ENCODE results near the gene ITGAE.
"Not testable (repeated sequence)": the region's sequence is repeated elsewhere in the genome, so short reads cannot be mapped to it uniquely, and the experiment has no call there.

ITGAE gene

DNA sequence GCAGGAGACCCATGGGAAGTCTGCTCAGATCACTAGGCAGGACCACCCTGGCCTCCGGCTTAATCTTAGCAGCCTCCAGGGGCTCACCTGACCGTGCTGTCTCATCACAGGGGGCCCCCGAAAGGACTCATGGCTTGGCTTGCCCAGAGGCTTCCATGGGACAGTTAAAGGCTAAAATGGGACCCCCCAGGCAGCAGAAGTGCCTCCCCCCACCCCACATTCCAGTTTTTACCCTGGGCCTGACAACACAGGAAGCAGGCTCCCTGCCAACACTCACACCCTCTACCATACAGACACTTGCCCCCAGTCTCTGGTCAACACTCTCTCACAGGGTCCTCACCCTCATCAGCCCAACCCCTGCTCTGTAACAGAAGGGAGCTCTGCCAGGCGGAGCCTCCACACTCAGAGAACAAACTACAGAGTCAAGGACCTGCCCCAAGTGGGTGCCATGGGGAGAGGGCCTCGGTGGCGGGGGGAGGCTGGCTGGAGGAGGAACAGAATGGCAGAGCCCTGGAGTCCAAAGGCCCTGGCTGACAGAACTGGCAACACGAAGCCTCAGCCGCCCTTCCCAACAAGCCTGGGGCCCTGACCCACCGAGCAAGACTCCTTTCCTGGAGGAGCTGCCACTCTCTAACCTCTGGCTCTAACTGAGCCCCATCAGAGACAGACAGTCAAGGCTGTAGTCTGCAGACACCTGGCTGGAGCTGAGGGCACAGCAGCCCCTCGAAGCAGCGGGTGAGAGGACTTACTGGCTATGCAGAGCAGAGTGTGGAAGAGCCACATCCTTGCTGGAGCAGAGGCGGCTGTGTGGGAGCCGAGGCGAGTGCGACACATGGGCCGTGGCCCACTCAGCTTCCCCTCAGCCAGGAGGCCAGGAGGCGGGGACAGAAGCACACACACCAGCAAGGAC, at the start of gene ITGAE:
Gene ITGAE, minus strand, starts transcription at position 827 of the 910 bp plus-strand sequence. Its CDS starts 44 bp downstream, at position 783.
- in situ Hi-C loops (cut with MboI; ENCODE audit: low sequenced_read_pairs), result no loop called here

GRCh38 chr17:3848229-3848835, 47.3 kb upstream of the ITGAE start:
- in situ Hi-C loops (cut with MboI; ENCODE audit: low sequenced_read_pairs), result no loop called here
- Histone ChIP-seq H3K9me3 (no peaks in the 10 kb centered on the region), H3K4me1 (peaks cover 5% of the 10 kb centered on the region), H3K36me3 (replicated peaks) (peaks cover 13% of the 10 kb centered on the region), H3K4me3 (no peak overlapping the region), H3K27me3 (ENCODE audit: low read depth) (no peaks in the 10 kb centered on the region)
- no peak for DNase-seq (ENCODE audit: low spot score in 2 of 2)

More for the DNA sequence above, at the start of gene ITGAE:
- Histone ChIP-seq H3K4me3 (no peak within 1 kb of the TSS), H3K36me3 (replicated peaks) (no peaks in the 10 kb centered on the region), H3K9me3 (no peaks in the 10 kb centered on the region), H3K27me3 (ENCODE audit: low read depth) (no peaks in the 10 kb centered on the region), H3K4me1 (no peaks in the 10 kb centered on the region)
- no peak for DNase-seq (ENCODE audit: low spot score in 2 of 2)

DNA sequence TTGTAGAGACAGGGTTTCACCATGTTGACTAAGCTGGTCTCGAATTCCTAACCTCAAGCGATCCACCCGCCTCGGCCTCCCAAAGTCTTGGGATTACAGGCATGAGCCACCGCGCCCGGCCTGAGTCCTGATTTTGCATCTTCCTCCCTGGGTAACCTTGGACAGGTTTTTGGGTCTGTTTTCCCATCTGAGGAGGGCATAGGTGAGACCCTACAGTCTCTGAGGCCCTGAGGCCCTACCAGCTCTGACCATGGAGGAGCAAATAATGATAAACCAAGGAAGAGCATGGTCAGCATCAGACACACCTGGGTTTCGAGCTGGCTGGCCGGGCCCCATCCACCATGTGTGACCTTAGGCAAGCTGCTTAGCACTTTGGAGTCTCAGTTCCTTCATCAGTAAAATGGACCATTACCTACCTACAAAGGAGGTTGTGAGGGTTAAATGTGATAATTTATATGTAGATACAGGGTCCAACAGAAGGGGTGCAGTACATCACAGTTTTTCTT, 46.2 kb upstream of the ITGAE start:
- H3K4me1 ChIP-seq, result peaks cover 5% of the 10 kb centered on the region
- H3K4me3 ChIP-seq, result no peak overlapping the region
- no peak for DNase-seq (ENCODE audit: low spot score in 2 of 2)
- H3K27me3 ChIP-seq (ENCODE audit: low read depth), result no peaks in the 10 kb centered on the region
- in situ Hi-C loops (cut with MboI; ENCODE audit: low sequenced_read_pairs), result no loop called here
- H3K36me3 ChIP-seq (replicated peaks), result peaks cover 22% of the 10 kb centered on the region
- H3K9me3 ChIP-seq, result no peaks in the 10 kb centered on the region

GRCh38 chr17:3846437-3847164, 45.6 kb upstream of the ITGAE start:
- DNase-seq (ENCODE audit: low spot score in 2 of 2), result no peak
- peak overlapping the region; percentile 99 for H3K4me3 ChIP-seq
- in situ Hi-C loops (cut with MboI; ENCODE audit: low sequenced_read_pairs), result no loop called here

GRCh38 chr17:3845621-3846436, 44.8 kb upstream of the ITGAE start, which contains the start of gene NCBP3:
Gene NCBP3, minus strand, starts transcription at chr17:3846246. Its CDS starts 23 bp downstream, at chr17:3846223.
- peaks cover 31% of the 10 kb centered on the region for H3K36me3 ChIP-seq (replicated peaks)
- no peaks in the 10 kb centered on the region for H3K27me3 ChIP-seq (ENCODE audit: low read depth)
- H3K4me1 ChIP-seq, result peaks cover 5% of the 10 kb centered on the region
- no peaks in the 10 kb centered on the region for H3K9me3 ChIP-seq
- in situ Hi-C loops (cut with MboI; ENCODE audit: low sequenced_read_pairs), result no loop called here
- H3K4me3 ChIP-seq, result peak within 1 kb of the TSS; percentile 99
- peak; percentile 83 to 92 for DNase-seq (ENCODE audit: low spot score in 2 of 2)

More at GRCh38 chr17:3846437-3847164, 45.6 kb upstream of the ITGAE start:
- no peaks in the 10 kb centered on the region for H3K9me3 ChIP-seq
- peaks cover 26% of the 10 kb centered on the region for H3K36me3 ChIP-seq (replicated peaks)
- no peaks in the 10 kb centered on the region for H3K27me3 ChIP-seq (ENCODE audit: low read depth)
- peaks cover 5% of the 10 kb centered on the region for H3K4me1 ChIP-seq

- in situ Hi-C loops (cut with MboI; ENCODE audit: low sequenced_read_pairs), result no loop called here
- no peak for DNase-seq (ENCODE audit: low spot score in 2 of 2)
These were observed 44.3 kb upstream of the ITGAE start for GRCh38 chr17:3845291-3845620.

DNA sequence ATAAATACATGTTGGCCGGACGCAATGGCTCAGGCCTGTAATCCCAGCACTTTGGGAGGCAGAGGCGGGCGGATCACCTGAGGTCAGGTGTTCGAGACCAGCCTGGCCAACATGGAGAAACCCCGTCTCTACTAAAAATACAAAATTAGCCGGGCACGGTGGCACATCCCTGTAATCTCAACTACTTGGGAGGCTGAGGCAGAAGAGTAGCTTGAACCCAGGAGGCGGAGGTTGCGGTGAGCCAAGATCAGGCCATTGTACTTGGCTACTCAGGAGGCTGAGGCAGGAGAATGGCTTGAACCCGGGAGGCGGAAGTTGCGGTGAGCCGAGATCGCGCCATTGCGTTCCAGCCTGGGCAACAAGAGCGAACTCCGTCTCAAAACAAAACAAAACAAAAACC, 43.6 kb upstream of the ITGAE start:
- H3K4me3 ChIP-seq; in situ Hi-C loops (cut with MboI; ENCODE audit: low sequenced_read_pairs); H3K27me3 ChIP-seq (ENCODE audit: low read depth); H3K4me1 ChIP-seq; DNase-seq (ENCODE audit: low spot score in 2 of 2); H3K9me3 ChIP-seq: not testable (repeated sequence)
- H3K36me3 ChIP-seq (replicated peaks), result peaks cover 43% of the 10 kb centered on the region

More at GRCh38 chr17:3845291-3845620, 44.3 kb upstream of the ITGAE start:
- Histone ChIP-seq H3K27me3 (ENCODE audit: low read depth) (no peaks in the 10 kb centered on the region), H3K4me3 (peak overlapping the region; percentile 99), H3K9me3 (no peaks in the 10 kb centered on the region), H3K36me3 (replicated peaks) (peaks cover 36% of the 10 kb centered on the region), H3K4me1 (peaks cover 5% of the 10 kb centered on the region)

- DNase-seq (ENCODE audit: low spot score in 2 of 2), result peak; percentile 59 to 65
- Histone ChIP-seq H3K4me1 (peaks cover 6% of the 10 kb centered on the region), H3K27me3 (ENCODE audit: low read depth) (no peaks in the 10 kb centered on the region), H3K36me3 (replicated peaks) (peaks cover 48% of the 10 kb centered on the region), H3K9me3 (no peaks in the 10 kb centered on the region), H3K4me3 (no peak overlapping the region)
- in situ Hi-C loops (cut with MboI; ENCODE audit: low sequenced_read_pairs), result no loop called here
These were observed 43.0 kb upstream of the ITGAE start for GRCh38 chr17:3843935-3844516.

- H3K36me3 ChIP-seq (replicated peaks), result peaks cover 61% of the 10 kb centered on the region
- H3K4me1 ChIP-seq, result peaks cover 2% of the 10 kb centered on the region; the same call in 1 of the 2 replicates
- no peaks in the 10 kb centered on the region for H3K27me3 ChIP-seq (ENCODE audit: low read depth)
- in situ Hi-C loops (cut with MboI; ENCODE audit: low sequenced_read_pairs), result no loop called here
- no peaks in the 10 kb centered on the region for H3K9me3 ChIP-seq
- DNase-seq (ENCODE audit: low spot score in 2 of 2), result no peak
- H3K4me3 ChIP-seq, result no peak overlapping the region
These were observed 37.2 kb upstream of the ITGAE start for GRCh38 chr17:3838206-3838605.

GRCh38 chr17:3836551-3836950, 35.6 kb upstream of the ITGAE start:
- in situ Hi-C loops (cut with MboI; ENCODE audit: low sequenced_read_pairs), result no loop called here
- Histone ChIP-seq H3K36me3 (replicated peaks) (peaks cover 52% of the 10 kb centered on the region), H3K4me3 (no peak overlapping the region)

DNA sequence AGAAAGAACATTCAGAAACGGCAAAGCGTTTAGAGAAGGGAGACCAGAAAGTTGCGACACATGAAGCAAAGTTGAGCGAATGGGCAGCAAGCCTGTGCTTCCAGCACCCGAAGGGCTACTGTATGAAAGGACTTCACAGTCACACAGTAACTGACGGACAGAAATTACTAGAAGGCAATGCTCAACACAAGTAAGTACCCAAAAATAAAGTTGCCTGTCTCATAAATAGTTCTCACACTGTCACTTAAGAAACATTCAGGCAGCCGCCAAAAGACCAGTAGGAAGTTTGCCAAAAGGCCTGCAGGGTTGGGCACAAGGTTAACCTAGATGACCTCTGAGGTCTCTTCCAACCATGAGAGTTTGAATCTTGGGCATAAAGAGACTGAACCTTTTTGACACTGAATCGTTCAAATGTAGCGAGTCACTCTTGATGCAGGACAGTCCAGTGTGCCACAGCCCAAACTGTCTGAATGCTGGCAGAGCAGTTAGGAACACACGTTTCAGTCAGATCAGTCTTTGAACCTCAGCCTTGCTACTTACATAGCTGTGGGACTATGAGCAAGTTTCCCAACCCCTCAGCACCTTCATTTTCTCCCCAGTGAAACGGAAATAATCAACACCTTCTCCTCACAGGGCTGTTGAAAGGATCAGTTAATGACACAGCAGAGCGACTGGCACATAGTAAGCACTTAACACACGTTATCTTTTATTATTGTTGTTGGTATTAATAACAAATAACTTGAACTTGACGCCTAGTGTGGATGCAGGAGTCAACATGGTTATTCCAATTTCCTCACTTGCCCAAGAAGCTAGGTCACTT, 34.6 kb upstream of the ITGAE start:
- Histone ChIP-seq H3K27me3 (ENCODE audit: low read depth) (no peaks in the 10 kb centered on the region), H3K9me3 (no peaks in the 10 kb centered on the region), H3K4me3 (no peak overlapping the region), H3K36me3 (replicated peaks) (peaks cover 48% of the 10 kb centered on the region), H3K4me1 (peaks cover 2% of the 10 kb centered on the region; the same call in 1 of the 2 replicates)
- in situ Hi-C loops (cut with MboI; ENCODE audit: low sequenced_read_pairs), result no loop called here
- no peak for DNase-seq (ENCODE audit: low spot score in 2 of 2)

More at GRCh38 chr17:3836551-3836950, 35.6 kb upstream of the ITGAE start:
- Histone ChIP-seq H3K27me3 (ENCODE audit: low read depth) (no peaks in the 10 kb centered on the region), H3K4me1 (peaks cover 2% of the 10 kb centered on the region; the same call in 1 of the 2 replicates), H3K9me3 (no peaks in the 10 kb centered on the region)
- no peak for DNase-seq (ENCODE audit: low spot score in 2 of 2)

- Histone ChIP-seq H3K4me1 (peaks cover 2% of the 10 kb centered on the region; the same call in 1 of the 2 replicates), H3K9me3 (no peaks in the 10 kb centered on the region), H3K4me3 (no peak overlapping the region), H3K36me3 (replicated peaks) (peaks cover 40% of the 10 kb centered on the region), H3K27me3 (ENCODE audit: low read depth) (no peaks in the 10 kb centered on the region)
- no peak for DNase-seq (ENCODE audit: low spot score in 2 of 2)
- in situ Hi-C loops (cut with MboI; ENCODE audit: low sequenced_read_pairs), result no loop called here
These were observed 33.8 kb upstream of the ITGAE start for GRCh38 chr17:3834811-3835210.
